Measurements from ENCODE around the gene OR13H1. TPM values are rescaled to one million over a fixed set of nuclear protein-coding genes. Genes with fewer than 3 reads are reported as not detected.
"Not testable (repeated sequence)": the region's sequence is repeated elsewhere in the genome, so short reads cannot be mapped to it uniquely, and the experiment has no call there.

OR13H1 gene
- total RNA-seq, 4 donors from 2014 or later = not detected

DNA sequence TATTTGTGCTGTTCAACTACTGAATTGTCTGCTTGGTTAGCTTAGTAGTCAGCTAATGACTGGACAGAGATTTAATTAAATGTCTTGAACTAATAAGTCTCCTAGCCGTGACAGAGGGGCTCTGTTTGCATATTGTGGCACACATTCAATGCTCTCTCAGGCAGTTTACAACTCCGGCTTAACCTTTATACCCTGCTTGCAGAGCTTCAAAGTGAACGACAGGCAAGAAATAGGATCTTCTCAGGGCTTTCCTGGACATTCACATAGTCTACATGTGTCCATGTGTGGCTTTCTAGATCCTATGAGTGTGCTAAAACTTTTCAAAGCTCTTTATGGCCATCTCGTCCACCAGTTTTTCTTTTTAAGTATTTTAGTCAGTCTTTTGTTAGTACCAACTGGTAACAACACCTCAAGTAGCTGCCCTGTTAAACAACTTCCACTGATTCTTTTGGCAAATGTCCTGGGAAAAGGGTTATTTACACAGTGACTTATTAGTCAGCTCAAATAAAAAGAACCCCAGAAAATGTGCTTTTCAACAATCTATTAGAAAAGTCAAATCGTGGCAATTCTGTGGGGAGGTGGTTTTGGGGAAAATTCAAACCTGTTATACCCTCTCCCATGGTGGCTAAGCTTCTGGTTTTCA, 28.6 kb downstream of the OR13H1 start:
- H3K4me1 ChIP-seq = no peaks in the 10 kb centered on the region
- intact Hi-C loops (cut with DNase I; ENCODE audit: low total_unique reads) = no loop called here
- DNase-seq = no peak
- H3K9me3 ChIP-seq = no peaks in the 10 kb centered on the region
- no peak overlapping the region for H3K4me3 ChIP-seq
- H3K27ac ChIP-seq = no peak overlapping the region
- no peak for TF ChIP-seq POLR2A (IDR thresholded peaks at IDR 0.05)
- peaks cover 0 to 17% of the 10 kb centered on the region in 2 donors for H3K27me3 ChIP-seq
- no peaks in the 10 kb centered on the region for H3K36me3 ChIP-seq

DNA sequence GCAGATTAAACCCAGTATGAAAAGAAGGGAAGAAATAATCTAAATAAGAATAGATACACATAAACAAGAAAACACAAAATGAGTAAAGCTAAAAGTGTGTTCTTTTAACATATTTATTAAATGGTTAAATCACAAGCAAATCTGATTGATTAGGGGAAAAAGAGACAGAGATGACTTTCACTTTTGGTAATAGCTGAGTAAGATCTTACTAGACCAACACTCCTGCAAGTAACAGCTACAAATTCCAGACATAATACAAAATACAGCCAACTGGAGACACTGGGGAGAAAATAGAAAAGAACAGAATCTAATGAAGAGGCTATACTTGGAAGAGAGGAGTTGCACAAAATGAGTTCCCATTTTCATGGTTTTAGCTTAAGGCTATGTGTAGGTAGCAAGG, 33.5 kb downstream of the OR13H1 start:
- Histone ChIP-seq H3K4me3 (no peak overlapping the region), H3K4me1 (no peaks in the 10 kb centered on the region)

DNA sequence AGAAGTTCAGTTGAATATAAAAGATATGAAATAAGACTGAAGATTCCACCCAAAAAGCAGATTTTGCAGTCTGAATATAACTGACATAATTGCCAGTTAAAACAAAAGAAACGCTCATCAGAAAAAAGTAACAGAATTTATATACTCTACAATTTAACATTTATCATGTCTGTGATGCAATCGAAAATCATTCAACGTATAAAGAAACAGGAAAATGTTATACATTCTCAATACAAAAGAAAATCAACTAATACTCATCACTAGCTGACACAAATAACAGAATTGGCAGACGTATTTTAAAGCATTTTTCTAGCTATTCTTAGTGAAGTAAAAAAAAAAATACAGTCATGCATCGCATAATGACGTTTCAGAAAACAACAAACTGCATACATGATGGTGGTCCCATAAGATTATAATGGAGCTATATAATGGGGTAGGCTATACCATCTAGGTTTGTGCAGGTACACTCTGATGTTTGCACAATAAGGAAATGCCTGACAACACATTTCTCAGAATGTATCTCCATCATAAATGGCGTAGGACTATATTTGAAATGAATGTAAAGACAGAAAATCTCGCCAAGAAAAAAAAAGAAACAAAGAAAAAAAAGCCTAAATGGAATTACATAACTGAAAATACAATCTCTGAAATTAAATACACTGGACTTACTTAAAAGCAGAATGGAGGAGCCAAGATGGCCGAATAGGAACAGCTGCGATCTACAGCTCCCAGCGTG, 34.3 kb downstream of the OR13H1 start:
- no peak for TF ChIP-seq POLR2A (IDR thresholded peaks at IDR 0.05)
- TF ChIP-seq, protein P1, sequence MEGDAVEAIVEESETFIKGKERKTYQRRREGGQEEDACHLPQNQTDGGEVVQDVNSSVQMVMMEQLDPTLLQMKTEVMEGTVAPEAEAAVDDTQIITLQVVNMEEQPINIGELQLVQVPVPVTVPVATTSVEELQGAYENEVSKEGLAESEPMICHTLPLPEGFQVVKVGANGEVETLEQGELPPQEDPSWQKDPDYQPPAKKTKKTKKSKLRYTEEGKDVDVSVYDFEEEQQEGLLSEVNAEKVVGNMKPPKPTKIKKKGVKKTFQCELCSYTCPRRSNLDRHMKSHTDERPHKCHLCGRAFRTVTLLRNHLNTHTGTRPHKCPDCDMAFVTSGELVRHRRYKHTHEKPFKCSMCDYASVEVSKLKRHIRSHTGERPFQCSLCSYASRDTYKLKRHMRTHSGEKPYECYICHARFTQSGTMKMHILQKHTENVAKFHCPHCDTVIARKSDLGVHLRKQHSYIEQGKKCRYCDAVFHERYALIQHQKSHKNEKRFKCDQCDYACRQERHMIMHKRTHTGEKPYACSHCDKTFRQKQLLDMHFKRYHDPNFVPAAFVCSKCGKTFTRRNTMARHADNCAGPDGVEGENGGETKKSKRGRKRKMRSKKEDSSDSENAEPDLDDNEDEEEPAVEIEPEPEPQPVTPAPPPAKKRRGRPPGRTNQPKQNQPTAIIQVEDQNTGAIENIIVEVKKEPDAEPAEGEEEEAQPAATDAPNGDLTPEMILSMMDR (IDR thresholded peaks at IDR 0.05) = no peak
- Histone ChIP-seq H3K4me3 (no peak overlapping the region), H3K9me3 (no peaks in the 10 kb centered on the region), H3K4me1 (no peaks in the 10 kb centered on the region), H3K27ac (no peak overlapping the region), H3K27me3 (peaks cover 0 to 17% of the 10 kb centered on the region in 2 donors), H3K36me3 (no peaks in the 10 kb centered on the region)
- intact Hi-C loops (cut with DNase I; ENCODE audit: low total_unique reads) = no loop called here
- no peak for DNase-seq

More for the DNA sequence above, 33.5 kb downstream of the OR13H1 start:
- H3K27me3 ChIP-seq = peaks cover 0 to 17% of the 10 kb centered on the region in 2 donors
- intact Hi-C loops (cut with DNase I; ENCODE audit: low total_unique reads) = no loop called here
- TF ChIP-seq POLR2A (IDR thresholded peaks at IDR 0.05) = no peak
- TF ChIP-seq, protein P1 (IDR thresholded peaks at IDR 0.05) = no peak
- H3K36me3 ChIP-seq = no peaks in the 10 kb centered on the region
- DNase-seq = no peak
- no peak overlapping the region for H3K27ac ChIP-seq
- no peaks in the 10 kb centered on the region for H3K9me3 ChIP-seq

DNA sequence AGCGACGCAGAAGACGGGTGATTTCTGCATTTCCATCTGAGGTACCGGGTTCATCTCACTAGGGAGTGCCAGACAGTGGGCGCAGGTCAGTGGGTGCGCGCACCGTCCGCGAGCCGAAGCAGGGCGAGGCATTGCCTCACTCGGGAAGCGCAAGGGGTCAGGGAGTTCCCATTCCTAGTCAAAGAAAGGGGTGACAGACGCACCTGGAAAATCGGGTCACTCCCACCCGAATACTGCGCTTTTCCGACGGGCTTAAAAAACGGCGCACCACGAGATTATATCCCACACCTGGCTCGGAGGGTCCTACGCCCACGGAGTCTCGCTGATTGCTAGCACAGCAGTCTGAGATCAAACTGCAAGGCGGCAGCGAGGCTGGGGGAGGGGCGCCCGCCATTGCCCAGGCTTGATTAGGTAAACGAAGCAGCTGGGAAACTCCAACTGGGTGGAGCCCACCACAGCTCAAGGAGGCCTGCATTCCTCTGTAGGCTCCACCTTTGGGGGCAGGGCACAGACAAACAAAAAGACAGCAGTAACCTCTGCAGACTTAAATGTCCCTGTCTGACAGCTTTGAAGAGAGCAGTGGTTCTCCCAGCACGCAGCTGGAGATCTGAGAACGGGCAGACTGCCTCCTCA, 35.0 kb downstream of the OR13H1 start:
- H3K27me3 ChIP-seq = peaks cover 0 to 17% of the 10 kb centered on the region in 2 donors
- H3K9me3 ChIP-seq; intact Hi-C loops (cut with DNase I; ENCODE audit: low total_unique reads); H3K36me3 ChIP-seq; DNase-seq; H3K4me3 ChIP-seq; H3K27ac ChIP-seq; H3K4me1 ChIP-seq: not testable (repeated sequence)

DNA sequence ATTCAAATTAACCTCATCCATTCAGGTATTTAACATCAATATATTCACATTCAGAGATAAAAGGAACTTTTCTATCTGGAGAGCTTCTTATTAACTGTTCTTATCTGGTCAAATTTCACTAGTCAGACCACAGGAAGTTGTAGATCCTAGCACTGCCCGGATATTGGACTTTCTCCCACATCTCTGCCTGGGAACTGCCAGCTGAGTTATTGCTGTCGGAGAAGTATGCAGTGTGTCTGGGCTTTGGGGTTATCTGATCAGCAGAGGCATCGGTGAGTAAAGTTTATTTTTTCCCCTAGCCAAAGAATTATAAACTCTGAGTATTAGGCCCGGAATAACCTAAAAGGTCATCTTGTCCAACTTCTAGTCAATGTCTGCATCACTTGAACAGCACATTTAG, 45.1 kb downstream of the OR13H1 start:
- H3K36me3 ChIP-seq = no peaks in the 10 kb centered on the region
- no peak overlapping the region for H3K4me3 ChIP-seq
- intact Hi-C loops (cut with DNase I; ENCODE audit: low total_unique reads) = no loop called here
- DNase-seq = no peak
- no peaks in the 10 kb centered on the region for H3K4me1 ChIP-seq
- TF ChIP-seq, protein P1 (IDR thresholded peaks at IDR 0.05) = no peak
- no peak for TF ChIP-seq POLR2A (IDR thresholded peaks at IDR 0.05)
- H3K9me3 ChIP-seq = no peaks in the 10 kb centered on the region
- H3K27ac ChIP-seq = no peak overlapping the region
- H3K27me3 ChIP-seq = no peaks in the 10 kb centered on the region

Data from uterus (tissue), 4 donors.